SJCRH30 (cell line): ENCODE measurements around the gene ESPN. TPM values are rescaled to one million over a fixed set of nuclear protein-coding genes. Genes with fewer than 3 reads are reported as not detected.
A peak's percentile ranks its signal among the peaks of the same experiment; 100 is the strongest.
"Not testable (repeated sequence)": the region's sequence is repeated elsewhere in the genome, so short reads cannot be mapped to it uniquely, and the experiment has no call there.

Experiments used
- DNase-seq, 2 experiments: peaks; one replicate each; pipeline ENCODE4 v3.0.0-alpha.2; 2015 to 2020
- H3K27ac ChIP-seq: fragments of 250-450 bp; sonication (Bioruptor Pico); 2 replicates; pipeline ENCODE4 v1.5.1; 2020; ENCODE audit warnings: mild to moderate bottlenecking, moderate library complexity
- H3K27me3 ChIP-seq: fragments of 250-450 bp; sonication (Bioruptor Pico); 2 replicates; pipeline ENCODE4 v1.5.1; 2020; ENCODE audit warnings: mild to moderate bottlenecking, moderate library complexity
- H3K36me3 ChIP-seq: fragments of 250-450 bp; sonication (Bioruptor Pico); 2 replicates; pipeline ENCODE4 v1.5.1; 2020; ENCODE audit warnings: mild to moderate bottlenecking, moderate library complexity
- H3K4me1 ChIP-seq: fragments of 250-450 bp; sonication (Bioruptor Pico); 2 replicates; pipeline ENCODE4 v1.5.1; 2020; ENCODE audit warnings: mild to moderate bottlenecking, moderate library complexity
- H3K4me3 ChIP-seq: fragments of 250-450 bp; sonication (Bioruptor Pico); 2 replicates; pipeline ENCODE4 v1.5.1; 2020; ENCODE audit warnings: mild to moderate bottlenecking, moderate library complexity
- H3K9me3 ChIP-seq: fragments of 250-450 bp; sonication (Bioruptor Pico); replicated peaks from 2 replicates; pipeline ENCODE4 v1.5.1; 2020; ENCODE audit warnings: mild to moderate bottlenecking, moderate library complexity
- total RNA-seq: library from RNA; depleted of rRNA; stranded (reverse); fragments of >200 nt; shearing (Covaris generic); gene quantifications from 2 replicates; pipeline ENCODE4 v1.2.3, GENCODE V29; 2014

ESPN gene
- total RNA-seq, 1 experiment from 2014 or later: 0.55 TPM

- not testable (repeated sequence) for H3K4me3 ChIP-seq, H3K27ac ChIP-seq, H3K4me1 ChIP-seq, DNase-seq, H3K36me3 ChIP-seq, H3K9me3 ChIP-seq
- H3K27me3 ChIP-seq: peaks cover 50% of the 10 kb centered on the region
Observed at GRCh38 chr1:6429660-6430411, 5.3 kb downstream of the ESPN start.

- not testable (repeated sequence) for H3K27ac ChIP-seq, H3K36me3 ChIP-seq, H3K4me3 ChIP-seq, DNase-seq, H3K4me1 ChIP-seq, H3K9me3 ChIP-seq
- peaks cover 47% of the 10 kb centered on the region for H3K27me3 ChIP-seq
Observed at GRCh38 chr1:6431645-6432579, 7.3 kb downstream of the ESPN start.

GRCh38 chr1:6434186-6434585 is 9.6 kb downstream of the ESPN start:
- Histone ChIP-seq H3K9me3 (no peaks in the 10 kb centered on the region), H3K4me1 (no peaks in the 10 kb centered on the region), H3K27ac (no peak overlapping the region), H3K36me3 (no peaks in the 10 kb centered on the region), H3K4me3 (no peak overlapping the region), H3K27me3 (peaks cover 38% of the 10 kb centered on the region)
- DNase-seq: no peak

- Histone ChIP-seq H3K27ac (no peak overlapping the region), H3K4me3 (no peak overlapping the region), H3K36me3 (no peaks in the 10 kb centered on the region), H3K4me1 (no peaks in the 10 kb centered on the region), H3K9me3 (no peaks in the 10 kb centered on the region), H3K27me3 (peaks cover 37% of the 10 kb centered on the region)
- no peak for DNase-seq
Observed at GRCh38 chr1:6435129-6435528, 10.6 kb downstream of the ESPN start.

GRCh38 chr1:6435547-6435946 is 11.0 kb downstream of the ESPN start:
- DNase-seq: no peak
- H3K9me3 ChIP-seq: no peaks in the 10 kb centered on the region
- no peak overlapping the region for H3K4me3 ChIP-seq
- no peaks in the 10 kb centered on the region for H3K4me1 ChIP-seq
- H3K27ac ChIP-seq: no peak overlapping the region
- H3K36me3 ChIP-seq: no peaks in the 10 kb centered on the region
- H3K27me3 ChIP-seq: peaks cover 33% of the 10 kb centered on the region

- H3K9me3 ChIP-seq, H3K27ac ChIP-seq, H3K36me3 ChIP-seq, H3K4me3 ChIP-seq, H3K4me1 ChIP-seq, DNase-seq: not testable (repeated sequence)
- H3K27me3 ChIP-seq: peaks cover 28% of the 10 kb centered on the region
Observed at GRCh38 chr1:6436277-6436676, 11.7 kb downstream of the ESPN start.

- H3K36me3 ChIP-seq, H3K9me3 ChIP-seq, DNase-seq, H3K27ac ChIP-seq, H3K4me3 ChIP-seq, H3K4me1 ChIP-seq: not testable (repeated sequence)
- H3K27me3 ChIP-seq: peaks cover 24% of the 10 kb centered on the region
Observed at GRCh38 chr1:6437012-6437700, 12.6 kb downstream of the ESPN start.

GRCh38 chr1:6438047-6438525 is 13.5 kb downstream of the ESPN start:
- Histone ChIP-seq H3K27ac (no peak overlapping the region), H3K4me3 (no peak overlapping the region), H3K9me3 (no peaks in the 10 kb centered on the region), H3K4me1 (no peaks in the 10 kb centered on the region), H3K27me3 (peaks cover 20% of the 10 kb centered on the region), H3K36me3 (no peaks in the 10 kb centered on the region)
- peak; percentile 68 to 84 for DNase-seq

- no peaks in the 10 kb centered on the region for H3K4me1 ChIP-seq
- H3K27me3 ChIP-seq: peaks cover 13% of the 10 kb centered on the region; the same call in 1 of the 2 replicates
- H3K9me3 ChIP-seq: no peaks in the 10 kb centered on the region
- H3K4me3 ChIP-seq: no peak overlapping the region
- no peaks in the 10 kb centered on the region for H3K36me3 ChIP-seq
- no peak for DNase-seq
- no peak overlapping the region for H3K27ac ChIP-seq
Observed at GRCh38 chr1:6440198-6441126, 15.9 kb downstream of the ESPN start.

GRCh38 chr1:6441586-6441985 is 17.0 kb downstream of the ESPN start:
- Histone ChIP-seq H3K27ac (no peak overlapping the region), H3K9me3 (no peaks in the 10 kb centered on the region), H3K27me3 (peaks cover 3% of the 10 kb centered on the region; the same call in 1 of the 2 replicates), H3K4me3 (no peak overlapping the region), H3K36me3 (no peaks in the 10 kb centered on the region), H3K4me1 (no peaks in the 10 kb centered on the region)
- no peak for DNase-seq

- no peak overlapping the region for H3K27ac ChIP-seq
- DNase-seq: no peak
- peaks cover 8% of the 10 kb centered on the region; the same call in 1 of the 2 replicates for H3K4me1 ChIP-seq
- H3K27me3 ChIP-seq: peaks cover 20% of the 10 kb centered on the region
- H3K4me3 ChIP-seq: no peak overlapping the region
- no peaks in the 10 kb centered on the region for H3K9me3 ChIP-seq
- H3K36me3 ChIP-seq: no peaks in the 10 kb centered on the region
Observed at GRCh38 chr1:6443339-6444115, 19.0 kb downstream of the ESPN start.

- DNase-seq: no peak
- H3K27ac ChIP-seq: no peak overlapping the region
- H3K4me1 ChIP-seq: peaks cover 8% of the 10 kb centered on the region; the same call in 1 of the 2 replicates
- no peaks in the 10 kb centered on the region for H3K36me3 ChIP-seq
- no peaks in the 10 kb centered on the region for H3K9me3 ChIP-seq
- H3K4me3 ChIP-seq: no peak overlapping the region
- H3K27me3 ChIP-seq: peaks cover 25% of the 10 kb centered on the region
Observed at GRCh38 chr1:6444377-6444776, 19.8 kb downstream of the ESPN start.

GRCh38 chr1:6445062-6445763 is 20.6 kb downstream of the ESPN start:
- H3K4me1 ChIP-seq: peaks cover 8% of the 10 kb centered on the region; the same call in 1 of the 2 replicates
- no peaks in the 10 kb centered on the region for H3K36me3 ChIP-seq
- no peak overlapping the region for H3K27ac ChIP-seq
- H3K9me3 ChIP-seq: no peaks in the 10 kb centered on the region
- no peak for DNase-seq
- H3K27me3 ChIP-seq: peaks cover 32% of the 10 kb centered on the region
- no peak overlapping the region for H3K4me3 ChIP-seq
